Skeletal muscle satellite cell (primary cell): ENCODE results near the gene MPZL1.
"Not testable (repeated sequence)": the region's sequence is repeated elsewhere in the genome, so short reads cannot be mapped to it uniquely, and the experiment has no call there.

Experiments
- H3K27me3 ChIP-seq: 2 replicates; pipeline ENCODE4 v1.7.0; 2013; ENCODE audit warnings: low read length; ENCODE audit not compliant: control insufficient read depth, insufficient read depth
- H3K36me3 ChIP-seq: 2 replicates; pipeline ENCODE4 v1.7.0; 2013; ENCODE audit warnings: mild to moderate bottlenecking, control low read depth, low read length; ENCODE audit not compliant: insufficient read depth
- H3K4me1 ChIP-seq: 2 replicates; pipeline ENCODE4 v1.7.0; 2013; ENCODE audit warnings: low read length; ENCODE audit not compliant: control insufficient read depth, insufficient read depth
- H3K4me2 ChIP-seq: 2 replicates; pipeline ENCODE4 v1.7.0; 2013; ENCODE audit warnings: mild to moderate bottlenecking, low read length
- H3K4me3 ChIP-seq: 2 replicates; pipeline ENCODE4 v1.7.0; 2013; ENCODE audit warnings: low read length
- H3K9ac ChIP-seq: 2 replicates; pipeline ENCODE4 v1.7.0; 2013; ENCODE audit warnings: mild to moderate bottlenecking, low read depth, low read length, moderate library complexity
- H3K9me3 ChIP-seq: replicated peaks from 2 replicates; pipeline ENCODE4 v1.7.0; 2013; ENCODE audit warnings: mild to moderate bottlenecking, control low read depth, low read length

MPZL1 gene

DNA sequence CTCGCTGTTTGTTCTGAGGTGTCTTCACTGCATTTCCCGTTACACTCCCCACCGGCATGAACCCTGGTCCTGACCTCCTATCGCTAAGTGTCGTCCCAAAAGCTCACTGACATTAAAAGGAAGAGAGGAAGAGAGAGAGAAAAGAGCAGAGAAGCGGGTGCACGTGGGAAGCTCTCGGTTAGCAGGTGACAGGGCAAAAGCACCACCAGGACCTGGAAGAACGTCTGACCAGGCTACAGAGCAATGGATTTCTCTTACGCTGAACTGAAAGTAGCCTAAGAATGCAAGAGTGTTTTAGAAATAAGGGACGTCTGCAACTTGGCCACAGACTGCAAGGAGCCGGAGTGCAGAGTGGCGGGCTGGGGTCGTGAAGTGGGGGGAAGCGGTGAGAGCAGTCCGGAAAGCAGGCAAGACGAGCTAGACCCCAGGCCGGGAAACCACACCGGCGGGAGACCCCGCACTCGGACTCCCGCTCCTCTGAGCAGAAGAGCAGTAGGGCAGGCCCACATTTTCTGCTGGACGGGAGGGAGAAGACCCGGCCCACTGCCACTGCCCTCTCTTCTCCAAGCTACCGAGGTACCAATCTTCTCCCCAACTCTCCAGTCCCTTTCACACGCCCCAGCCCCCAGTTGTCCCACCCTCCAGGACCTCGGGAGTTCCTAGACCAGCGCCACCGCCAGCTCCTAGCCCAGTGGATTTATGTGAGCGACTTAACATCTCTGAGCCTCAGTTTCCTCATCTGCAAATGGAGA is 8.3 kb upstream of the MPZL1 start:
- peak overlapping the region; percentile 80 for H3K4me3 ChIP-seq
- H3K4me1 ChIP-seq, result peaks cover 6% of the 10 kb centered on the region
- H3K9me3 ChIP-seq, result no peaks in the 10 kb centered on the region
- H3K27me3 ChIP-seq, result peaks cover 3% of the 10 kb centered on the region
- H3K36me3 ChIP-seq, result no peaks in the 10 kb centered on the region
- peak overlapping the region; percentile 90 for H3K4me2 ChIP-seq
- H3K9ac ChIP-seq, result peak overlapping the region; percentile 85

DNA sequence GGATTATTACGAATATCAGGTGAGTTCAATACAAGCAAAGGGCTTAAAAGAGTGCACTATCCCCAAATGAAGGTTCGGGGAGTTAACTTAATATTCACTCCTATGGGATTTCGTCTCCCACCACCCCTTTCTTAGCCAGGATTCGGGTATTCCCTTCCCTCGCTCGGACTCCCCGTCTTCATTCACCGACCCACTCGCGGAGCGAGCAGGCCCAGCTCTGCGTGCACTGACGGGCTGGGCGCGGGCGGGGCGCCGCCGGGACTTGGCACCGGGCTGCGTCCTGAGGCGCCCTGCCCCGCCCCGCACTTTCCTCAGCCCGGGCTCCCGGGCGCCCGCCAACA is 7.7 kb upstream of the MPZL1 start:
- H3K27me3 ChIP-seq, result peaks cover 3% of the 10 kb centered on the region
- peak overlapping the region; percentile 90 for H3K4me2 ChIP-seq
- H3K4me3 ChIP-seq, result peak overlapping the region; percentile 80
- H3K4me1 ChIP-seq, result peaks cover 6% of the 10 kb centered on the region
- no peaks in the 10 kb centered on the region for H3K36me3 ChIP-seq
- H3K9me3 ChIP-seq, result no peaks in the 10 kb centered on the region
- peak overlapping the region; percentile 85 for H3K9ac ChIP-seq

DNA sequence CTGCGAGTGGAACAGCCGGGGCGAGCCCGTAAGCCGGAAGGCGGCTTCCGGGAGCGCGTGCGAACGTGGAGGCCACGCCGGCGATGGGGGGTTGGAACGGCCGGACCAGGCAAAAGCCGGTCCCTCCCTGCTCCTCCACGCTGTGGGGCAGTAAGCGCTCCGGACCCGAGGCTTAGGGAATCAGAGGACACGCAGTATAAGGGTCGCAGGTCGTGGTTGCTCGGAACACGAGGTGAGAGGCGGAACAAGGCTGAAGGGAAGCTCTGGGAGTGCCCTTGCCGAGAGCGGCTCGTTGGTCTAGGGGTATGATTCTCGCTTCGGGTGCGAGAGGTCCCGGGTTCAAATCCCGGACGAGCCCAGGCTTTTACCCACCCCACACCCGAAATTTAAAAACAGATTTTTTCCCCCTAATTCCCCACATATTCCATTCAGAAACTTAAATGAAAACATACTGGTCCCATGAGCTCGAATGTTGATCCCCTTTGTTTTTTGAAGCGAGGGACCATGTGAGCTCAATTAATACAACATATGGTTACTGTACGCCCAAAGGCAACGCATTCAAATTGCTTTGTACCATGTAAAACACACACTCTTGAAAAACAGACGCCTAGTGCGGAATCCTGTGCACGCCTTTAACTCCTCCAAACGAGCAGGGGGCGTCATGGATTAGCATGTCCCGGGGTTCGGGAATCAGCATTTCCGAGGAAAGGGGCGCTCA is 7.2 kb upstream of the MPZL1 start:
- no peaks in the 10 kb centered on the region for H3K36me3 ChIP-seq
- no peaks in the 10 kb centered on the region for H3K9me3 ChIP-seq
- peak overlapping the region; percentile 85 for H3K9ac ChIP-seq
- peak overlapping the region; percentile 90 for H3K4me2 ChIP-seq
- H3K27me3 ChIP-seq, result peaks cover 3% of the 10 kb centered on the region
- H3K4me3 ChIP-seq, result peak overlapping the region; percentile 80
- H3K4me1 ChIP-seq, result peaks cover 6% of the 10 kb centered on the region

DNA sequence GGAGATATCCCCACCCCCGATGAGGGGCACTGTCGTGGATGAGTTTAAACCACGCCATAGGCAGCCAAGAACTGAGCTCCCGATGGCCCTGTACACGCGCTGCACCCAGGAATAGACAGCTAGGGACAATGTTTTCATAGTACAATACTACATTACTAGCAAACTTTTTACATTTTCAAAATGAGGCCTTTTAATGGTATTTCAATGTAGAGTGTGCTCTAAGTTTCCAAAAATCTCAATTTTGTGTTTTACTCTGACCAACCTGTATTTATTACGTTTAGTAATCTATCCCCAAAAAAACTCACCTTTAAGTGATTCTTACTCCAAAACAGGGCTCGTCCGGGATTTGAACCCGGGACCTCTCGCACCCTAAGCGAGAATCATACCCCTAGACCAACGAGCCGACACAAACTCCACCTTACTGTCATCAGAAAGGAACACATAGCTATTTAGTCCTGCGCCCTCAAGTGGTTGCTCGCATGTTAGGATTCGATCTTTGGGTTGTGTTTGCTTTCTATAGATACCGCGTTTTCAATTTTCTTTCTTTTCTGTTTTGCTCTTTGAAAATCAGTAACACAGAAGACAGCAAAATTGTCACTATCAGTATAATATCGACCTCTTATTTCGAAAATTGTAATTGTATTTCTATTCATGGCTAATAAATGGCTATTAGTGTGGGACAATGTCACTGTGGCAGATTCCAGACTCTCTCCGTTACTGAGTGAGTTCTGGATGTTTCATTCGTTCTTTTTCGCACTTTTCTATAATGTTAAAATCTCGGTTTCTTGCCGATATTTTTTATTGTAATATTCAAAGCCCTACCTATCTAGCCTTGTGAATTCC is 6.4 kb upstream of the MPZL1 start:
- peak overlapping the region; percentile 85 for H3K9ac ChIP-seq
- peak overlapping the region; percentile 90 for H3K4me2 ChIP-seq
- no peaks in the 10 kb centered on the region for H3K36me3 ChIP-seq
- no peaks in the 10 kb centered on the region for H3K9me3 ChIP-seq
- H3K4me3 ChIP-seq, result peak overlapping the region; percentile 80
- peaks cover 6% of the 10 kb centered on the region for H3K4me1 ChIP-seq
- H3K27me3 ChIP-seq, result peaks cover 3% of the 10 kb centered on the region

DNA sequence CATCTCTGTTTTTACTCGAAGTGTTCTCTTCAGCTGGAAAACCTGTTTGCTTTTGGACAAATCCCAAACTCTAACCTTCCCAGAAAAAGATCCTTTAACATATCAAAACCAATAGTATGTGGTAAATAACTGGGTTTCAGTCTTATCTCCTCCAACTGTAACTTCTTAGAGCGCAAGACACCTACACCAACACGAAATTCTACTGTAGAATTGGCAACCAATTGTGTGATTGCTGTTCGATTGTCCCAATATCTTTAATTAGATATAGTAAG is 5.8 kb upstream of the MPZL1 start:
- H3K4me3 ChIP-seq, result peak overlapping the region; percentile 76
- H3K4me1 ChIP-seq, result peaks cover 9% of the 10 kb centered on the region
- H3K4me2 ChIP-seq, result peak overlapping the region; percentile 90
- H3K36me3 ChIP-seq, result no peaks in the 10 kb centered on the region
- peaks cover 3% of the 10 kb centered on the region for H3K27me3 ChIP-seq
- H3K9ac ChIP-seq, result peak overlapping the region; percentile 71
- H3K9me3 ChIP-seq, result no peaks in the 10 kb centered on the region

DNA sequence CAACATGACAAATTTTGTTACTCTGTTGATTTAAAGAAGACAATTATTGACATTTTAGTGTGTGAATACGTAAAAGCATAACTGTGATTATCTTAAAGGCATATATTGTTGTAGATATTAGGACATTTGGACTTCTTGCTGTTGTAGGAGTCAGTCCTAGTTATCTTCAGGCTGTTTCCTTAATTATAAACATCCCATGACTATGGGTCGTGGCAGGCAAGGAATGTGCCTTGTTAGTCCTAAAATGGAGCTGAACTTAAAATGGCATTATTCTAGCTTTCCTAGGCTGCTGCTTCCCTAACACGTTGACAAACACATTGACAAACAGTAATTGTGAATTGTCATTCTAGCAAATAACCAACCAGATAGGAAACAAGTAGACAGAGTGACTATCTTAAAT is 4.4 kb upstream of the MPZL1 start:
- Histone ChIP-seq H3K36me3 (no peaks in the 10 kb centered on the region), H3K9me3 (no peaks in the 10 kb centered on the region), H3K4me3 (no peak overlapping the region), H3K4me1 (peaks cover 9% of the 10 kb centered on the region), H3K4me2 (no peak overlapping the region), H3K9ac (no peak overlapping the region), H3K27me3 (peaks cover 2% of the 10 kb centered on the region)

DNA sequence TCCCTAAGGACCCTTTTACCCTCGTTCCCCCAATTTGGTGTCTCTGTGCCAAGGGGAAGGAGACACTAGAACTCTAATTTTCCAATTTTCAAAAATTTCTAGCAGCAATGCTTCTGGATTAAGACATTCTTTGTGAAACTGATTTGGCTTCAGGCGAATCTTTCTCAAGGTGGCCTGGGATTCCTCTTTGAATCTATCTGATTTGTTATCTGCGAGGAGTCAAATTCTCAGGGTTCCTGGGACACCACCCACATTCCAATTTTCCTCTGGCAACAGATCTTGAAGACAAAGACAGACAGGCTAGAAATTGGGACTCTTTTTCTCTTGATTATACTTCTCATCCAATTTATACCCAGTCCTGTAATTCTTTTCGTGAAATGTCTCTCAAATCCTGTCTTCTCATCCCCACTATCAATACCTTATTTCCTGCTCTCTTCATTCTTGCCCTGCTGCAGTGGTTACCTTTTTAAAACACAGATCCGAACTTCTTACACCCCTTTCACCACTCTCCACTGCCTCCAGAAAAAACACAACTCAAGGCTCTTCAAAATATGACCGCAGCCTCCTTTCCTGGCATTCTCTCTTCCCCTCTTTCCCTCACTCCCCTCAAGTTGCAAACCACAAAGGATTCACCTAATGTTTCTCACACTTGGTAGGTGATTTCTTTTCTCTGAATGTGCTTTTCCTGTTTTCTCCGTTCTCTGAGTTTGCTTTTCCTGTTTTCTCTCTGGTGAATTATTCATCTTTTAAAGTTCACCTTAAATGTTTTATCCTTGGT is 2.7 kb upstream of the MPZL1 start:
- Histone ChIP-seq H3K27me3 (no peaks in the 10 kb centered on the region), H3K36me3 (no peaks in the 10 kb centered on the region), H3K9me3 (no peaks in the 10 kb centered on the region), H3K4me1 (peaks cover 15% of the 10 kb centered on the region), H3K4me3 (no peak overlapping the region), H3K9ac (no peak overlapping the region), H3K4me2 (no peak overlapping the region)

DNA sequence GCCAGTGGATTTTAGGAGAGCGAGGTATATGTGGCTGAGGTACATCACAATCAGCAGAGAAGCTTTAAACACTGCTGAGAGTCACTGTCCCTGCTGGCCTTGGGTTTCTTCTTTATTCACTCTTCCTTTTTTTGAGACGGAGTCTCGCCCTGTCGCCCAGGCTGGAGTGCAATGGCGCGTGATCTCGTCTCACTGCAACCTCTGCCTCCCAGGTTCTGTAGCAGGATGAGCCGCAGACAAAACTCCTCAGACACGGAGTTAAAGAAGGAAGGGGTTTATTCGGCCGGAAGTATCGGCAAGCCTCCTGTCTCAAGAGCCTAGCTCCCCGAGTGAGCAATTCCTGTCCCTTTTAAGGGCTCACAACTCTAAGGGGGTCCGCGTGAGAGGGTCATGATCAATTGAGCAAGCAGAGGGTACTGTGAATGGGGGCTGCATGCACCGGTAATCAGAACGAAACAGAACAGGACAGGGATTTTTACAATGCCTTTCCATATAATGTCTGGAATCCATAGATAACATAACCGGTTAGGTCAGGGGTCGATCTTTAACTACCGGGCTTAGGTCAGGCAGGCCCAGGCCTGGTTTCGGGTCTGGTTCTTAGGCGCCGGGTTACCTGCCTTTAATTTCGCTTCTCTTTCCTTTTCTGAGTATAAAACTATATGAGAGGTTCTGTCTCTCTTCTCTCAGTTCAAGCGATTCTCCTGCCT is 1.9 kb upstream of the MPZL1 start:
- H3K4me1 ChIP-seq, result peaks cover 19% of the 10 kb centered on the region
- H3K4me2 ChIP-seq, H3K36me3 ChIP-seq, H3K27me3 ChIP-seq, H3K9me3 ChIP-seq, H3K4me3 ChIP-seq, H3K9ac ChIP-seq: not testable (repeated sequence)

DNA sequence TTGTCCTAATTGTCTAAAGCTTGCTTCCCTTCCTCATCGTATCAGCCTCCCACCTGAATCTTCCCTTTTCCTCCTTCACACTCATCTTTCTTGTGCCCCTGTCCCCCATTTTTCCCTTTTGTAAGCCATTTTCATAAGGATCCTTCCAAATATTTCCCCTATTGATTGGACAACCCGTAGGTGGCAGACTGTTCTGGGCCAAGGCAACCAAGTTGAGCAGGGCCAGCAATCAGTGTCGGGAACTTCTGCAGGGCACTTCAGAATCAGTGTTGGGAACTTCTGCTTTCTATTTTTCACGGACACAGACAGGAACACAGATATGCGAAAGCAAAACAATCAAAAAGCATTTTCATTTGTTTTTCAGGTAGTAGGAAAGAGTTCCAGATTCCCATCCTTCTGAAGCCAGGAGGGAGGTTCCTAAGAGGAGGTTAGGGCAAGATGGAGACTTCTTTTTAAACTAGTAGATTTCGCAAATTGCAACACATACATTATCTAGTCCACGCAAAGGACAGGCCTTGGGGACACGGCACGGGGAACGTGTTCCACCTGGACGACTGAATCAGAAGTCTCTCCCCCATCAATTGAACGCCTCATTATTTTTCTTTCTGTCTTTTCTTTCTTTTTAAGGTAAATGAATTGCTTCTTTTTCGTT is 691 bp upstream of the MPZL1 start:
- Histone ChIP-seq H3K4me1 (peaks cover 19% of the 10 kb centered on the region), H3K9me3 (no peaks in the 10 kb centered on the region), H3K36me3 (no peaks in the 10 kb centered on the region), H3K4me3 (peak overlapping the region; percentile 84), H3K4me2 (peak overlapping the region; percentile 86), H3K9ac (peak overlapping the region; percentile 92), H3K27me3 (no peaks in the 10 kb centered on the region)

DNA sequence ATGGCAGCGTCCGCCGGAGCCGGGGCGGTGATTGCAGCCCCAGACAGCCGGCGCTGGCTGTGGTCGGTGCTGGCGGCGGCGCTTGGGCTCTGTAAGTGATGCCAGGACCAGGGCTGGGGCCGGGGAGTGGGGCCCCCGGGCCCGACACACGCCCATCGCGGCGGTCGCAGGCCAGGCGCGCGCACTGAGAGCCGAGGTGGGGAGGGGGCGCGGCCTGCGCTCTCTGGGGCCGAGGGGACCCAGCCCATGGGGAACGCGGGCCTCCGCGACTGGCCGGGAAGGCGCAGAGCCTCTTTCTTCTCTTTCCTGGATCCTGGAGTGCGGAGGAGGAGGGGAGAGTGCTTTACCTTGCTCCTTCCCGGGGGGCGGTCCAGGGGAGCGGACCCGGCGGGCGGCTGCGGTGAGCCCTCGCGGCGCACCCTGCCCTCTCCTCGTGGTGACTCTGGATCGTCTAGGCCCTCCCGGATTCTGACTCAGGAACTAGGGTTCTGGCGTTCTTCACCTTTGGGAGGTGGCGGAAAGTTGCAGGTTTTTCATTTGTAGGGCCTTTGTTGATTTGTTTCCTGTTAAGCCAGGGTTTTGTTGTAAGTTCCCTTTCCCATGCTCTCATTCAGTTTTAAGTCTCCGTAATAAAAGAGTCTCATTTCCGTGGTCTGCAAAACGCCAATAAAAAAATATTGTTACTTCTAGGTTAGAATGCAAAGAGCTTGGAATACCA is 529 bp downstream of the MPZL1 start:
- Histone ChIP-seq H3K9ac (peak overlapping the region; percentile 92), H3K27me3 (no peaks in the 10 kb centered on the region), H3K4me3 (peak overlapping the region; percentile 84), H3K36me3 (no peaks in the 10 kb centered on the region), H3K4me2 (peak overlapping the region; percentile 86), H3K9me3 (no peaks in the 10 kb centered on the region), H3K4me1 (peaks cover 19% of the 10 kb centered on the region)
